ENCODE results near the gene IER5L. TPM values are rescaled to one million over a fixed set of nuclear protein-coding genes. Genes with fewer than 3 reads are reported as not detected.
A peak's percentile ranks its signal among the peaks of the same experiment; 100 is the strongest.

The IER5L gene
- total and polyA plus RNA-seq, 2 experiments from 2014 or later = 38.0 to 39.7 TPM

- DNase-seq (ENCODE audit: low spot score) = peak; percentile 55
- no peaks in the 10 kb centered on the region for H4K20me1 ChIP-seq (ENCODE audit: insufficient read depth, poor library complexity, severe bottlenecking)
- H3K27me3 ChIP-seq = no peaks in the 10 kb centered on the region
- H3K9me3 ChIP-seq (ENCODE audit: low read depth) = no peaks in the 10 kb centered on the region
- peaks cover 44% of the 10 kb centered on the region for H3K4me1 ChIP-seq (ENCODE audit: insufficient read depth)
- no peaks in the 10 kb centered on the region for H3K36me3 ChIP-seq (replicated peaks; ENCODE audit: insufficient read depth, low read depth)
- H2AFZ ChIP-seq = no peak overlapping the region
- H3K79me2 ChIP-seq = peaks cover 23% of the 10 kb centered on the region
- peak overlapping the region; percentile 100 for H3K27ac ChIP-seq
- WGBS (ENCODE audit: low lambda C conversion rate, missing lambda C conversion rate) = 68% methylated on average over 21 of the region's 21 CpGs
- H3K4me2 ChIP-seq = no peak overlapping the region
- H3K9me2 ChIP-seq (replicated peaks; ENCODE audit: insufficient read depth) = no peaks in the 10 kb centered on the region
- H3K4me3 ChIP-seq = no peak overlapping the region
- TF ChIP-seq EZH2 (IDR thresholded peaks at IDR 0.05; ENCODE audit: borderline replicate concordance) (no peak), CTCF (IDR thresholded peaks at IDR 0.05; ENCODE audit: poor library complexity) (no peak), EZH2phosphoT487 (IDR thresholded peaks at IDR 0.05; ENCODE audit: low read depth, severe bottlenecking, unreplicated experiment) (no peak)
Observed at GRCh38 chr9:129138476-129139232, 39.4 kb downstream of the IER5L start.

DNA sequence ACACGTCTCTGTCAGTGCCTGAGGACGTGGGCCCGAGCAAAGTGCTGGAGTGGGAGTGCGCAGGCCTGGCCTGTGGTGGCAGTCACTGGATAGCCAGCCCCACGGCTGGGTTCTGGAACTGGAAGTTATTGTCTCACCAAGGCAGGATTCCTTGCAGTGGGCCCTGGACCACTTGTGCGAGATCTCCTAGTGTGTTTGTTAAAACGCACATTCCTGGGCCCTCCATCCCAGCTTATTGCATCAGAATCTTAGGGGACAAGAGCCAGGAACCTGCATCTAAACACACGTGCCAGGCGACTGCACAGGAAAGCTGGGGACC is 40.0 kb downstream of the IER5L start:
- Histone ChIP-seq H3K27me3 (no peaks in the 10 kb centered on the region), H2AFZ (no peak overlapping the region), H3K79me2 (peaks cover 19% of the 10 kb centered on the region), H3K9me2 (replicated peaks; ENCODE audit: insufficient read depth) (no peaks in the 10 kb centered on the region), H3K4me1 (ENCODE audit: insufficient read depth) (peaks cover 38% of the 10 kb centered on the region), H3K4me2 (no peak overlapping the region), H4K20me1 (ENCODE audit: insufficient read depth, poor library complexity, severe bottlenecking) (no peaks in the 10 kb centered on the region), H3K36me3 (replicated peaks; ENCODE audit: insufficient read depth, low read depth) (no peaks in the 10 kb centered on the region), H3K27ac (peak overlapping the region; percentile 100), H3K9me3 (ENCODE audit: low read depth) (no peaks in the 10 kb centered on the region), H3K4me3 (no peak overlapping the region)
- DNase-seq (ENCODE audit: low spot score) = no peak
- TF ChIP-seq CTCF (IDR thresholded peaks at IDR 0.05; ENCODE audit: poor library complexity) (no peak), EZH2phosphoT487 (IDR thresholded peaks at IDR 0.05; ENCODE audit: low read depth, severe bottlenecking, unreplicated experiment) (no peak), EZH2 (IDR thresholded peaks at IDR 0.05; ENCODE audit: borderline replicate concordance) (no peak)
- WGBS (ENCODE audit: low lambda C conversion rate, missing lambda C conversion rate) = 81% methylated on average over 9 of the region's 9 CpGs

DNA sequence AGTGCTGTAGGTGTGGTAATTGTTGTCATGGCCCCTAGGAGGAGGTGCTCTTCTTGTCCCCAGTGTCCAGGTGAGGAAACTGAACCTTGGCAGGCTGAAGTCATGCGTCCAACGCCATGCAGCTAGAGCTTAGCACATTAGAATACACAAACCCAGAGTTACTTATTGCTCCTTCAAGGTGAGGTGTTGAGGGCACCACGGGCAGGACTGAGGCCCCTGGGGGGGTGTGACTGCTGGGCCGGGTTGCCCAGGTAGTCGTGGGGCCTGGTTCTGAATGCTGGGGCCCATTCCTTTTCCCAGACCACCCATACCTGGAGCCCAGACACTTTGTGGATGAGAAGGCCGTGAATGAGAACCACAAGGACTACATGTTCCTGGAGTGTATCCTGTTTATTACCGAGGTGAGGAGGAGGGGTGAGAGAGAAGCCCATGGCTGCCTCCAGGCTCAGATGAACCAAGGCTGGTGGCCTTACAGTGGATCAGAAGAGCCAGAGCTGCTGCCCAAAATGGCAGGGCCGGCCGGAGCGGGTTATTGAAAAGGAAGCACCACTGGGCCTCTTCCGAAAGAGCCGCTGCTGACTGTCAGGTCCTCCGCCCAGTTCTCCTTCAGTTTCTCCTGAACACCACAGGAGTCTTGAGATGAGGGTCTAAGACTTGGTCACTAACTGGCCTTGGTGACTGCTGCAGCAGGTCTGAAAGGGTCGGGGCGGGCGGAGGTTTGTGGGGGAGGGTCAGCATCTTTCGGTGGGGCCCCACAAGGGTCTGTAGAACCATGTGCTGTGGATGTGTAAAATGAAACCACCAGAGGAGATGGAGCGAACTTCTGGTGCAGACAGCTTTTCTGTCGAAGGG is 40.5 kb downstream of the IER5L start:
- Histone ChIP-seq H4K20me1 (ENCODE audit: insufficient read depth, poor library complexity, severe bottlenecking) (no peaks in the 10 kb centered on the region), H3K27ac (peak overlapping the region; percentile 100), H2AFZ (no peak overlapping the region), H3K36me3 (replicated peaks; ENCODE audit: insufficient read depth, low read depth) (no peaks in the 10 kb centered on the region), H3K9me2 (replicated peaks; ENCODE audit: insufficient read depth) (no peaks in the 10 kb centered on the region), H3K4me2 (no peak overlapping the region), H3K4me3 (no peak overlapping the region), H3K9me3 (ENCODE audit: low read depth) (no peaks in the 10 kb centered on the region), H3K27me3 (no peaks in the 10 kb centered on the region), H3K79me2 (peaks cover 15% of the 10 kb centered on the region), H3K4me1 (ENCODE audit: insufficient read depth) (peaks cover 34% of the 10 kb centered on the region)
- 89% methylated on average over 19 of the region's 19 CpGs for WGBS (ENCODE audit: low lambda C conversion rate, missing lambda C conversion rate)
- TF ChIP-seq EZH2phosphoT487 (IDR thresholded peaks at IDR 0.05; ENCODE audit: low read depth, severe bottlenecking, unreplicated experiment) (no peak), EZH2 (IDR thresholded peaks at IDR 0.05; ENCODE audit: borderline replicate concordance) (no peak), CTCF (IDR thresholded peaks at IDR 0.05; ENCODE audit: poor library complexity) (no peak)
- DNase-seq (ENCODE audit: low spot score) = no peak
